Activated T-cell treated with anti-CD3 and anti-CD28 coated beads, Interleukin-2, amount 50 U/mL, for 72 hours (primary cell): ENCODE measurements around the gene TLDC2. TPM values are rescaled to one million over a fixed set of nuclear protein-coding genes. Genes with fewer than 3 reads are reported as not detected.
"Not testable (repeated sequence)": the region's sequence is repeated elsewhere in the genome, so short reads cannot be mapped to it uniquely, and the experiment has no call there.

Experiments
- ATAC-seq, 2 donors: fragments of 150-1000 bp; cut with Tn5 transposase; replicated peaks in 1 of 2; 2 replicates each; pipeline ENCODE4 v1.10.0; 2021; ENCODE audit warnings: moderate library complexity in 2 of 2, mild to moderate bottlenecking in 1 of 2
- DNase-seq, 2 donors: peaks; one replicate each; pipeline ENCODE4 v3.0.0; 2021 to 2022; ENCODE audit warnings: mixed read lengths in 1 of 2
- H3K27ac Mint-ChIP-seq: one replicate; pipeline ENCODE4 v1.8.0; 2022; ENCODE audit warnings: mild to moderate bottlenecking, moderate library complexity, mixed read lengths
- H3K27me3 Mint-ChIP-seq: one replicate; pipeline ENCODE4 v1.8.0; 2022; ENCODE audit warnings: low read depth, mixed read lengths
- H3K36me3 Mint-ChIP-seq, 2 donors: one replicate each; pipeline ENCODE4 v1.8.0; 2022; ENCODE audit warnings: mixed read lengths in 2 of 2, mild to moderate bottlenecking in 1 of 2; ENCODE audit not compliant: insufficient read depth in 2 of 2
- H3K4me1 Mint-ChIP-seq: one replicate; pipeline ENCODE4 v1.8.0; 2022; ENCODE audit warnings: low read depth, mixed read lengths
- H3K4me3 Mint-ChIP-seq, 2 donors: one replicate each; pipeline ENCODE4 v1.8.0; 2022; ENCODE audit warnings: mild to moderate bottlenecking in 2 of 2, mixed read lengths in 2 of 2, moderate library complexity in 2 of 2
- H3K9me3 Mint-ChIP-seq, 2 donors: one replicate each; pipeline ENCODE4 v1.8.0; 2022; ENCODE audit warnings: mixed read lengths in 2 of 2
- total RNA-seq, 2 donors: library from RNA; stranded (reverse); gene quantifications; one replicate each; pipeline ENCODE4 v1.2.3, GENCODE V29; 2022

TLDC2 gene
- not detected for total RNA-seq

DNA sequence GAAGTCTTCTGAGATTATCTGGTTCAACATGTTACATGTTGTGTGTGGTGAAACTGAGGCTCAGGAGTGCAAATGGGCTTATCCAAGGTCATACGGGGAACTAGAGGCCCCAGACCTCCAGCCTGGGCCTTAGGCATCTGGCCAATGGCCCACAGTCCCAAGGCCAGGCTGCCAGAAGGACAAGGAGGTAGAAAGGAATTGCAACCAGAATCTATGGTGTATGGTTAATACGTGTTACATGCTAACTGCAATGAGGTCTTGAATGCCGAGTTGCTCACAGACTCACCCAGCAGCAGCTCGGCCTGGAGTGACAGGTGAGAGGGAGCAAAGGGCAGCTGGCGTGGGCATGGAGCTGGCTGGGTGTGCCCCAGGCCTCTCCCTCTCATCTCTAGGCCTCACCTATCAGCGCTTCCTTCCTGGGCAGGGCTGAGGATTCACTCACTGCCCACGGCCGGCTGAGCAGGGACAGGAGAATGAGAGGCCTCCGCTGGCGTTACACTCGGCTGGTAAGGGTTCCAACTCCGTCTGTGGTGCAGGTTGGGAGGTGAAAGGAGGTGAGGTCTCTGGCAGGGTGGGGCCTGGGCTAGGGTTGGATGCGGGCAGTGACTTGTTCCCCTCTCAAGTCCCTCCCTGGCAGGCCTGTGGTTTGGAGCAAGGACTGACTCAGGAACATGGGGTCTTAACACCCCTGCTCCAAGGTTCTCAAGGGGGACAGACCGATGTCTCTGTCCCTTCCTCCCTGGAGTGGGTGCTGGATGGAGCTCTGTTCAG is at the start of gene TLDC2:
TLDC2 (plus strand) TSS at position 437 of the 771 bp plus-strand sequence; CDS start at position 474, 37 bp downstream.
- H3K4me1 Mint-ChIP-seq: no peaks in the 10 kb centered on the region
- H3K4me3 Mint-ChIP-seq: no peak within 1 kb of the TSS
- no peak for ATAC-seq
- no peaks in the 10 kb centered on the region for H3K9me3 Mint-ChIP-seq
- no peaks in the 10 kb centered on the region for H3K27me3 Mint-ChIP-seq
- H3K27ac Mint-ChIP-seq: no peak within 1 kb of the TSS
- no peaks in the 10 kb centered on the region for H3K36me3 Mint-ChIP-seq
- no peak for DNase-seq

DNA sequence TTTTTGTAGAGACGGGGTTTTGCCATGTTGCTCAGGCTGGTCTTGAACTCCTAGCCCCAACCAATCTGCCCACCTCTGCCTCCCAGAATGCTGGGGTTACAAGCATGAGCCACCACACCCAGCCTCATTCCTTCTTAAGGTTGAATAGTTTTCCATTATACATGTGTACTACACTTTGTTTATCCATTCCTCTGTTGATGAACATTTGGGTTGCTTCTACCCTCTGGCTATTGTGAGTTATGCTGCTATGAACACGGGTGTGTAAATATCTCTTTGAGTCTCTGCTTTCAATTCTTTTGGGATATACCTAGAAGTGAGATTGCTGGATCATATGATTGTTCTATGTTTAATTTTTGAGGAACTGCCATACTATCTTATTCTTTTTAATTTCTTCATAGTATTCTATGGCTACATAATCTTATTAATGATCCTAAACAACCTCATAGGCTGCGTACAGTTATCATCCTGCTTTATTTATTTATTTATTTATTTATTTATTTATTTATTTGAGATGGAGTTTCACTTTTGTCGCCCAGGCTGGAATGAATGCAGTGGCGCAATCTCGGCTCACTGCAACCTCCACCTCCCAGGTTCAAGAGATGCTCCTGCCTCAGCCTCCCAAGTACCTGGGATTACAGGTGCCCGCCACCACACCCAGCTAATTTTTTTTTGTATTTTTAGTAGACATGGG is 49.2 kb upstream of the TLDC2 start:
- no peak for DNase-seq
- Mint-ChIP-seq H3K9me3 (no peaks in the 10 kb centered on the region), H3K27ac (no peak overlapping the region), H3K4me1 (peaks cover 8% of the 10 kb centered on the region), H3K4me3 (no peak overlapping the region), H3K36me3 (no peaks in the 10 kb centered on the region), H3K27me3 (no peaks in the 10 kb centered on the region)
- no peak for ATAC-seq

DNA sequence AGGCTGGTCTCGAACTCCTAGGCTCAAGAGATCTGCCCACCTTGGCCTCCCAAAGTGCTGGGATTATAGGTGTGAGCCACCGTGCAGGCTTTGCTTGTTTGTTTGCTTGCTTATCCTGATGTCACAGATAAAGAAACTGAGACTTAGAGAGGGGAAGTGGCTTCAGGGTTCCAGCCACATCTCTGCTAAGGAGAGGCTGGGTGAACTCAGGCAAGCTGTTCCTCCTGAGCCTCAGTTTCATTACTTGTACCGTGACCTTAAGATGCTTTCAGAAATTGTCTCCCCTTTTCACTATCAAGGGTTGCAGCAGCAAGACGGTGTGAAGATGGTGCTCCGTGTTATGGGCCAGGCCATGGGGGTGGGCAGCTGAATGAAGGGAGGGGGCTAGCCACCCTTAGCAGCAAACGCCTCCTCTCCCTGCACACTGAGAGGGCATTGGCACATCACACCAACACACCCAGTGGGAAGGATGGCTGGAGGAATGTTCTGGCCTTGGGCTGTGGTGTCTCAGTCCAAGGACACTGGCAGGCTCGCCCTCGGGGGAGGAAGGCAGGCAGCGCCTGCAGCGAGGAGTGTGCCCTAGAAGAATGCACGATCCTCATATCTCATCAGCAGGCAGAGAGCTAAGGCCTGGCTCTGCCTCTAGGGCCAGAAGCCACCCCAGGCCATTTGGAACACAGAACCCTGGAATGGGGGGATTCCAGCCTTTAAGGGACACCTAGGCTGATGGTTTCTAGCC is 48.2 kb upstream of the TLDC2 start:
- H3K4me3 Mint-ChIP-seq: no peak overlapping the region
- no peak for DNase-seq

DNA sequence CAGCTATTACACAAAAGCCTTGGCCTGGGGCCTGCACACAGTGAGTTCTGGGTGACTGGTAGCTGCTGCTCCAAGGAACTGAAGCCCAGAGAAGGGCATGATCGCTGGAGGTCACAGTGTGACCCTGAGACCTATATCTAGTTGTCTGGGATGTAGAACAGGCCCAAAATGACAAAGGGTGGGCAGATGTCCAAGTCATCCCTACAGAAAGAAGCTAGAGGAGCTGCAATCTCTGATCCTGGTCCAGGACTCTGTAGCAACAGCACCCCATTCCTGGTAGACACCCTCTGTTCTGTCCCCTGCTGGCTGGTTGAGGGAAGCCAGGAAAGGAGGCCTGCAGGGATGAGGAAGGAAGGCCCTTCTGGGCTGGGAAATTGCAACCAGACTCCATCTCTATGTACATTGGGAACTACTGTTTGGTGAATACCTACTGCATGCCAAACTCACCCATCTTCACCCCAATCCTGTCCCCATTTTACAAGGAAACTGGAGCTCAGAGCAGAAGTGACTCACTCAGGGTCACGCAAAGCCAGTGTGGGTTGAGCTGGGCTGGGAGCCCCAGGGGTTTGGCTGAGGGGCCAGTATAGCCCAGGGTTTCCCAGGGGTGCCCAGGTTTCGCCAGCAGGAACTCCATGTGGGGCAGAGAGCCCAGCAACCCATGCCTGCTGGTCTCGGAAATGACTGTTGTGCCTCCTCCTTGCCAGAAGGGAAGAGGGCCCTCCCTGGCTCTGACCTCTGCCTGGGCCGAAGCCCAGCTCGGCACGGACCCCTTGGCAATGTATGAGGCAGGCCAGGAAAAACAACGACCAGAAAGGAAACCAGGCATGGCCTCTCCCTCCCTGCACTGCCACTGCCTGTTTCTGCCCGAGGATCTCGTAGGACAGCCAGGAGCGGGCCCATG is 44.9 kb upstream of the TLDC2 start:
- no peak for DNase-seq
- Mint-ChIP-seq H3K27me3 (no peaks in the 10 kb centered on the region), H3K9me3 (no peaks in the 10 kb centered on the region), H3K27ac (no peak overlapping the region), H3K4me1 (peaks cover 22% of the 10 kb centered on the region), H3K4me3 (no peak overlapping the region), H3K36me3 (no peaks in the 10 kb centered on the region)
- ATAC-seq: no peak

More for the DNA sequence above, 48.2 kb upstream of the TLDC2 start:
- no peaks in the 10 kb centered on the region for H3K9me3 Mint-ChIP-seq
- H3K27ac Mint-ChIP-seq: no peak overlapping the region
- ATAC-seq: no peak
- H3K36me3 Mint-ChIP-seq: no peaks in the 10 kb centered on the region
- no peaks in the 10 kb centered on the region for H3K27me3 Mint-ChIP-seq
- H3K4me1 Mint-ChIP-seq: peaks cover 8% of the 10 kb centered on the region

DNA sequence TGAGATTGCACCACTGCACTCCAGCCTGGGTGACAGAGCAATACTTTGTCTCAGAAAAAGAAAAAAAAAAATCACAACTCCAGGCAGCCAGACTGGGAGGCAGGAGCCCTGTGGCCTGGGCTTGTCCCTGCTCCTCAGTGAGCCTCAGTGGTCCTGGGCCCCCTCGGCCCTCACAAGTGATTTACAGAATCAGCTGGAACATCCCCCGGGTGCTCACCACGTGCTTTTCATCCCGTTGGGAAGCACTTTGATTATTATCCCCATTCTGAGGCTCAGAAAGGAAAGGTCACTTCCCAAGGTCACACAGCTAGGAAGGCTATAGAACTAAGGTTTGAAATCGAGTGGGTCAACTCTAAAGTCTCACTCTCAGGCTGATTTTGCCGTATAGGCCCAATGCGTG is 43.1 kb upstream of the TLDC2 start:
- no peak overlapping the region for H3K4me3 Mint-ChIP-seq
- ATAC-seq (no peak), DNase-seq (no peak)
- no peaks in the 10 kb centered on the region for H3K27me3 Mint-ChIP-seq
- H3K27ac Mint-ChIP-seq: no peak overlapping the region
- H3K36me3 Mint-ChIP-seq: no peaks in the 10 kb centered on the region
- no peaks in the 10 kb centered on the region for H3K9me3 Mint-ChIP-seq
- peaks cover 30% of the 10 kb centered on the region for H3K4me1 Mint-ChIP-seq

- H3K9me3 Mint-ChIP-seq: no peaks in the 10 kb centered on the region
- H3K4me3 Mint-ChIP-seq: peak overlapping the region in 1 of 2 donors; percentile 16
- DNase-seq: no peak
- H3K27ac Mint-ChIP-seq: no peak overlapping the region
- ATAC-seq: no peak
- peaks cover 29% of the 10 kb centered on the region for H3K4me1 Mint-ChIP-seq
- H3K27me3 Mint-ChIP-seq: no peaks in the 10 kb centered on the region
- H3K36me3 Mint-ChIP-seq: no peaks in the 10 kb centered on the region
Observed at GRCh38 chr20:36833275-36834020, 42.5 kb upstream of the TLDC2 start.

GRCh38 chr20:36835025-36835424 is 40.9 kb upstream of the TLDC2 start:
- Mint-ChIP-seq H3K9me3 (no peaks in the 10 kb centered on the region), H3K4me3 (peak overlapping the region; percentile 91 to 92), H3K27ac (peak overlapping the region; percentile 57), H3K27me3 (no peaks in the 10 kb centered on the region), H3K4me1 (peaks cover 29% of the 10 kb centered on the region), H3K36me3 (no peaks in the 10 kb centered on the region)
- DNase-seq (no peak), ATAC-seq (no peak)

- DNase-seq: peak; percentile 87 to 91
- H3K9me3 Mint-ChIP-seq: no peaks in the 10 kb centered on the region
- H3K4me3 Mint-ChIP-seq: peak overlapping the region; percentile 91 to 92
- peak; percentile 97 to 98 for ATAC-seq
- H3K27me3 Mint-ChIP-seq: no peaks in the 10 kb centered on the region
- H3K36me3 Mint-ChIP-seq: no peaks in the 10 kb centered on the region
- peak overlapping the region; percentile 62 for H3K27ac Mint-ChIP-seq
- peaks cover 29% of the 10 kb centered on the region for H3K4me1 Mint-ChIP-seq
Observed at GRCh38 chr20:36835453-36836198, 40.3 kb upstream of the TLDC2 start.

DNA sequence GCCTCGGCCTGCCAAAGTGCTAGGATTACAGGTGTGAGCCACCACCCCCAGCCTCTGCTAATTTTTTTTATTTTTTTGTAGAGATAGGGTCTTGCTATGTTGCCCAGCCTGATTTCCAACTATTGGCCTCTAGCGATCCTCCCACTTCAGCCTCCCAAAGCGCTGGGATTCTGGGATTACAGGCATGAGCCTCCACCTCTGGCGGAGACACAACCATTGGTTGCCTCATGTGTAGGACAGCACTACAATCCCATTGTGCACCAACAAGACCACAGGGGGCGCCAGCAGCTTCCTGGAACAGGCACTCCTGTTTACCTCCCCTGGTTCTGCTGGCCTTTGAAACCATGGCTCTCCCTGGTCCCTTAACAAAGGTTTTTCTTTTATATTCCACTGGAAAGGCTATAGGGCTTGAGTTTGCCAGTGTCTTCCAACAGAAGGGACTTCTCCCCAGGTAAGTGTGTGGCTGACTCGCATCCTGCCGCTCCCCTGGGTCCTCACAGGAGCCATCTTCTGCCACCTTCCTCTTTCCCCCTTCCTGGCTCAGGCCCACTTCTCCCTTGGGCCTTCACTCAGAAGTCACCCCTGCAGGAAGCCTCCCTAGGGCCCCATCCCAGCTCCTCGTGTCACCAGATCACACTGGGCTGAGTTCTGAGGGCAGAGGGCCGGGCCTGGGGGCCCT is 39.2 kb upstream of the TLDC2 start:
- ATAC-seq: peak; percentile 32 to 52
- H3K27ac Mint-ChIP-seq: peak overlapping the region; percentile 42
- H3K36me3 Mint-ChIP-seq: no peaks in the 10 kb centered on the region

GRCh38 chr20:36838376-36838775 is 37.6 kb upstream of the TLDC2 start:
- not testable (repeated sequence) for H3K9me3 Mint-ChIP-seq, DNase-seq, H3K27ac Mint-ChIP-seq, H3K36me3 Mint-ChIP-seq, ATAC-seq, H3K27me3 Mint-ChIP-seq
- H3K4me3 Mint-ChIP-seq: peak overlapping the region in 1 of 2 donors; percentile 43
- peaks cover 44% of the 10 kb centered on the region for H3K4me1 Mint-ChIP-seq

More for the DNA sequence above, 39.2 kb upstream of the TLDC2 start:
- DNase-seq: peak; percentile 82 to 84
- peaks cover 30% of the 10 kb centered on the region for H3K4me1 Mint-ChIP-seq
- no peaks in the 10 kb centered on the region for H3K9me3 Mint-ChIP-seq
- H3K27me3 Mint-ChIP-seq: no peaks in the 10 kb centered on the region
- H3K4me3 Mint-ChIP-seq: peak overlapping the region; percentile 86 to 92

- Mint-ChIP-seq H3K9me3 (no peaks in the 10 kb centered on the region), H3K4me3 (no peak overlapping the region), H3K27me3 (no peaks in the 10 kb centered on the region), H3K4me1 (peaks cover 48% of the 10 kb centered on the region), H3K27ac (no peak overlapping the region), H3K36me3 (no peaks in the 10 kb centered on the region)
- no peak for DNase-seq
- ATAC-seq: no peak
Observed at GRCh38 chr20:36839150-36839549, 36.8 kb upstream of the TLDC2 start.
